Nephron (organoid): Measurements from ENCODE around the gene COX10.

Experiments
- H3K27ac Mint-ChIP-seq, 3 experiments: 2 replicates each; pipeline ENCODE4 v1.8.0; 2020; ENCODE audit warnings: mixed read lengths in 3 of 3, mild to moderate bottlenecking in 2 of 3, moderate library complexity in 1 of 3
- H3K27me3 Mint-ChIP-seq: 2 replicates; pipeline ENCODE4 v1.8.0; 2021; ENCODE audit warnings: low read depth, mild to moderate bottlenecking, moderate library complexity, mixed read lengths
- H3K36me3 Mint-ChIP-seq: 2 replicates; pipeline ENCODE4 v1.8.0; 2020; ENCODE audit warnings: low read depth, mixed read lengths
- H3K4me1 Mint-ChIP-seq: 2 replicates; pipeline ENCODE4 v1.8.0; 2020; ENCODE audit warnings: mixed read lengths
- H3K4me3 Mint-ChIP-seq, 3 experiments: 2 replicates each; pipeline ENCODE4 v1.8.0; 2020; ENCODE audit warnings: mild to moderate bottlenecking in 3 of 3, mixed read lengths in 3 of 3, moderate library complexity in 2 of 3
- H3K9me3 Mint-ChIP-seq: 2 replicates; pipeline ENCODE4 v1.8.0; 2020; ENCODE audit warnings: mixed read lengths
- TF ChIP-seq, protein P1 (sequence below), 3 experiments: fragments of 200-600 bp; sonication (generic); IDR thresholded peaks; one replicate each; pipeline ENCODE4 v1.5.0; 2021; ENCODE audit warnings: antibody characterized with exemption in 3 of 3; ENCODE audit not compliant: unreplicated experiment in 3 of 3

COX10 gene

DNA sequence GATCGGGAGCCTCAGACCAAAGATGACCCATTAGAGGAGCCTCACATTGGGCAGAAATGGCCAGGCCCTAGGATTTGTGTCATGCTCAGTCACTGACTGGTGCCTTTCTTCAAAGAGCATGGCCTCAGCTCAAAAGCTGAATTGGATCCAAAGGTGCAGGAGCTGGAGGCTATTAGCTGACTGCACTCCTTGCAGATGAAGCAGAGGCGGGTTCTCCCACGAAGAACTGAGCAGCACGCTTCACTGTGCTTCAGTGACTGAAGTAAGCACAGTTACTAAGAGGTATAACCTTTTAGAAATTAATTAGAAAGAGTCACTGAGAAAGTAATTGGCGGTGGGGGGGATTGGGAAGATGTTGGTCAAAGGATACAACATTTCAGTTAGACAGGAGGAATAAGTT, 18.7 kb upstream of the COX10 start:
- Mint-ChIP-seq H3K27ac (no peak overlapping the region), H3K36me3 (peaks cover 5% of the 10 kb centered on the region), H3K4me3 (no peak overlapping the region), H3K9me3 (no peaks in the 10 kb centered on the region), H3K4me1 (no peaks in the 10 kb centered on the region), H3K27me3 (no peaks in the 10 kb centered on the region)
- TF ChIP-seq, protein P1, sequence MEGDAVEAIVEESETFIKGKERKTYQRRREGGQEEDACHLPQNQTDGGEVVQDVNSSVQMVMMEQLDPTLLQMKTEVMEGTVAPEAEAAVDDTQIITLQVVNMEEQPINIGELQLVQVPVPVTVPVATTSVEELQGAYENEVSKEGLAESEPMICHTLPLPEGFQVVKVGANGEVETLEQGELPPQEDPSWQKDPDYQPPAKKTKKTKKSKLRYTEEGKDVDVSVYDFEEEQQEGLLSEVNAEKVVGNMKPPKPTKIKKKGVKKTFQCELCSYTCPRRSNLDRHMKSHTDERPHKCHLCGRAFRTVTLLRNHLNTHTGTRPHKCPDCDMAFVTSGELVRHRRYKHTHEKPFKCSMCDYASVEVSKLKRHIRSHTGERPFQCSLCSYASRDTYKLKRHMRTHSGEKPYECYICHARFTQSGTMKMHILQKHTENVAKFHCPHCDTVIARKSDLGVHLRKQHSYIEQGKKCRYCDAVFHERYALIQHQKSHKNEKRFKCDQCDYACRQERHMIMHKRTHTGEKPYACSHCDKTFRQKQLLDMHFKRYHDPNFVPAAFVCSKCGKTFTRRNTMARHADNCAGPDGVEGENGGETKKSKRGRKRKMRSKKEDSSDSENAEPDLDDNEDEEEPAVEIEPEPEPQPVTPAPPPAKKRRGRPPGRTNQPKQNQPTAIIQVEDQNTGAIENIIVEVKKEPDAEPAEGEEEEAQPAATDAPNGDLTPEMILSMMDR (IDR thresholded peaks at IDR 0.05; ENCODE audit: unreplicated experiment in 3 of 3), result no peak

GRCh38 chr17:14051692-14052091, 17.6 kb upstream of the COX10 start:
- TF ChIP-seq, protein P1 (IDR thresholded peaks at IDR 0.05; ENCODE audit: unreplicated experiment in 3 of 3), result no peak
- Mint-ChIP-seq H3K4me3 (no peak overlapping the region), H3K27ac (no peak overlapping the region), H3K9me3 (peaks cover 4% of the 10 kb centered on the region), H3K36me3 (peaks cover 11% of the 10 kb centered on the region), H3K27me3 (no peaks in the 10 kb centered on the region), H3K4me1 (no peaks in the 10 kb centered on the region)

GRCh38 chr17:14052886-14053615, 16.3 kb upstream of the COX10 start:
- TF ChIP-seq, protein P1 (IDR thresholded peaks at IDR 0.05; ENCODE audit: unreplicated experiment in 3 of 3), result no peak
- Mint-ChIP-seq H3K36me3 (peaks cover 17% of the 10 kb centered on the region), H3K4me1 (no peaks in the 10 kb centered on the region), H3K27me3 (no peaks in the 10 kb centered on the region), H3K4me3 (no peak overlapping the region), H3K27ac (no peak overlapping the region), H3K9me3 (peaks cover 4% of the 10 kb centered on the region)

DNA sequence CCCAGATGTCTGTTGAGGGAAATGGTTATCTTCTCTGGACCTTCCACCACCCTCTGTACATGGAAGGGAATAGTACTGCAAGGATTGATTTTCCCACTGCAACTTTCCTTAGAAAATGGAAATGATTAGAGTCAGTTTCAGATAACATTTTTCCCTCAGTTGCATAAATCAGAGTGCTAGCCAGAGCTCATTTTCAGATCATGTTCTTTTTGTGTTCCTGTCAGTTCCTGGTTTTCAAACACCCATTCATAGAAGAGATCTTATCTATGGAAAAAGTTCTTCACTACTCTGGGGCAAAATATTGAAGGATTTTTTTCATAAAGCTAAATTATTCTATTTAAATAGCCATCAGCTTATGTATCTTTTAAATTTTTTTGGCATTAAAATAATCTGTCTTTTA, 11.7 kb upstream of the COX10 start:
- TF ChIP-seq, protein P1 (IDR thresholded peaks at IDR 0.05; ENCODE audit: unreplicated experiment in 3 of 3), result no peak
- Mint-ChIP-seq H3K4me3 (no peak overlapping the region), H3K9me3 (peaks cover 4% of the 10 kb centered on the region), H3K27me3 (no peaks in the 10 kb centered on the region), H3K4me1 (no peaks in the 10 kb centered on the region), H3K27ac (no peak overlapping the region), H3K36me3 (peaks cover 45% of the 10 kb centered on the region)

- peaks cover 4% of the 10 kb centered on the region for H3K9me3 Mint-ChIP-seq
- H3K36me3 Mint-ChIP-seq, result peaks cover 45% of the 10 kb centered on the region
- TF ChIP-seq, protein P1 (IDR thresholded peaks at IDR 0.05; ENCODE audit: unreplicated experiment in 3 of 3), result no peak
- no peak overlapping the region for H3K27ac Mint-ChIP-seq
- H3K4me3 Mint-ChIP-seq, result no peak overlapping the region
- no peaks in the 10 kb centered on the region for H3K4me1 Mint-ChIP-seq
- no peaks in the 10 kb centered on the region for H3K27me3 Mint-ChIP-seq
These were observed 11.3 kb upstream of the COX10 start for GRCh38 chr17:14058051-14058450.

DNA sequence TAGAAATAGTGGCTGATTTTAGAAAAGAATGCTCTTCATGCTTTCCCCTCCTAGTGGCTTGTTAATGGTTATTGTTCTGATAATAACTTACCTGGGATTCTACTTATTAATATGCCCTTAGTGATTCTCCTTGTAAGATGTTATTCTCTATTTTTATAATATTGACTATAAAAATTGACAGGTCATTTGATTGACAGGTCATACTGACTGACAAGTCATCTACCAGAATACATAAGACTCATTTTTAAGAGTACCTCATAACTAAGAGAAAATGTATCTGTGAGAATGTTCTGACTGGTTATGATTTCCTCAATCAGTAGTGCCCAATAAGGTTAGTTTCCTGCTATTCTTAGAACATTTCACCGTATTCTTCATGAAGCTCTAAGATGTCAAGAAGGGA, 8.6 kb upstream of the COX10 start:
- Mint-ChIP-seq H3K9me3 (peaks cover 9% of the 10 kb centered on the region), H3K4me3 (no peak overlapping the region), H3K27me3 (no peaks in the 10 kb centered on the region), H3K36me3 (peaks cover 52% of the 10 kb centered on the region), H3K4me1 (no peaks in the 10 kb centered on the region), H3K27ac (no peak overlapping the region)
- TF ChIP-seq, protein P1 (IDR thresholded peaks at IDR 0.05; ENCODE audit: unreplicated experiment in 3 of 3), result no peak
